ENCODE measurements around the gene ANKS1A.

Gene ANKS1A

DNA sequence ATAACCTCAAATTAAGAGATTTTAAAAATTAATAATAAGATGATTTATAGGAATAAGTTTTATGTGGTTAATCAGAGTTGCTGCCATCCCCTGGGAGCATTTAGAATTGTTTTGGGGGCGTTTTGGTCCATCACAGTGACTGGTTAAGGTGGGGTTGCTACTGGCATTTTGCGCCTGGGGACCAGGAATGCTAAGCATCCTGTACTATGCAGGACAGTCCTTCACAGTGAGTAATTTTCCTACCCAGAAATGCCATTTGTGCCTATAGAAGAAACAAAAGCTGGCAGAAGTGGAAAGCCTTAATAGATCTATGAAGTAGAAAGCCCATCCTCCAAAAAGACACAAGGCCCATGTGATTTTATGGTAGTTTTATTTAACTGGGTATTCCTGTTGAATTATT, 118.0 kb downstream of the ANKS1A start:
- Mint-ChIP-seq H3K27me3 (no peaks in the 10 kb centered on the region), H3K9me3 (no peaks in the 10 kb centered on the region), H3K4me3 (no peak overlapping the region), H3K4me1 (peaks cover 10% of the 10 kb centered on the region), H3K27ac (no peak overlapping the region)
- ATAC-seq (no peak), DNase-seq (no peak)

DNA sequence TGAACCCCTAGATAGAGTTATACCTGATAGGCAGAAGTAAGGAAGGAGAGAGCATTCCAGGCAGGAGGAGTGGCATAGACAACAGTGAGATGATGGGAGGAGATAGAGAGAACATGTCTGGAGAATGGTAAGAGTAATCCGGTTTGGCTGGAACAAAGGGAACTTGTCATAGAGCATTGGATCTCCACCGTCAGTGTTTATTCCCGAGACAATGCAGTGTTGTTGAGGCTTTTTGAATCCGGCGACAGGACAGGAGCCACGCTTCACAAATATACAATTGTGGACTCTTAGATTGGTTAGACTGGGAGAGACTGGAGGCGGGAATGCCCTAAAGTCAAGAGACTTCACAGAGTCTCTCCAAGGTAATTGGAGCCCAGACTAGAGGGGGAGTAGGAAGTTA, 119.8 kb downstream of the ANKS1A start:
- H3K27ac Mint-ChIP-seq = peak overlapping the region in 1 of 2 donors; percentile 11
- ATAC-seq (no peak), DNase-seq (no peak)
- H3K4me3 Mint-ChIP-seq = no peak overlapping the region
- no peaks in the 10 kb centered on the region for H3K27me3 Mint-ChIP-seq
- no peaks in the 10 kb centered on the region for H3K9me3 Mint-ChIP-seq
- H3K4me1 Mint-ChIP-seq = peaks cover 10% of the 10 kb centered on the region

DNA sequence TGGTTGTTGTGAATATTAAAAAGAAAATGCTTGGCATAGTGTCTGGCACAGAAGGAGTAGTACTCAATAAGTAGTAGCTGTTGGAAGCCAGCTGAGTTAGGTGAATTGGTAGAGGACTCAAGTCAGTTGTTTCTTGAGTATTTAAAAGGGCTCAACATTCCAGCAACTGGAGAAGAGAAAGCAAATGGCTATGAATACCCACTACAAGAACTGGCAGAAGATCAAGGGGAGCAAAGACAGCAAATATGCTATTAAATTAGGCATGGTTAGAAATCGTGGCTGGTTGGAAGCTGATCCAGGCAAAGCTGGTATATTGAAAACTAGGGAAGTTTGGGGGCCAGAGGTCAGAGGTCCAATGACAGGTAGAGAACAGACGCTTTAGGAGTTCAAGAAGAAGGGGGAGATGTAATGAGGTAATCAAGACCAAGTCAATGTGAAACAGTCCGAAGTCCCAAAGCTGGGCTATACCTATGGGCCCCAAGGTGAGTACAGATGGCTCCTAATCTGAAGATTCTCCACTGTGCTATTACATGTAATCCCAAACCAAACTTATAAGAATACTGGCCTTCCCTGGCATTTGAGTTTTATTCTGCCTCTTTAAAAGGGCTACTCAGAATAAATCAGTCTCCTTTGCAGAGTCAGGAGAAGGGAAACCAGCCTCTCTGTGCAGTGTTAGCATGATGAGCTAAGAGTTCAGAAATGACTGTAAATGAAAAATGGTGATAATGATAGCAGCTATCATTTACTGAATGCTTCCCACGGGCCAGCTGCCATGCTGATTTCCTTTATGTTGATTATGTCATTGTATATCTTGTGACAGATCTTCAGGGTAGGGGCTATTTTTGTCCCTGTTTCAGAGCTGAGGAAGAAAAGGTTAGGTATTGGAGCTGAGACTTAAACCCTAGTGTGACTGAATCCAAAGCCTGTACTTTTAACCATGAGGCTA, 122.3 kb downstream of the ANKS1A start:
- peak; percentile 95 for ATAC-seq
- no peaks in the 10 kb centered on the region for H3K9me3 Mint-ChIP-seq
- H3K27ac Mint-ChIP-seq = no peak overlapping the region
- peak in 1 of 2 donors; percentile 4 for DNase-seq
- H3K27me3 Mint-ChIP-seq = no peaks in the 10 kb centered on the region
- H3K4me1 Mint-ChIP-seq = peaks cover 10% of the 10 kb centered on the region
- H3K4me3 Mint-ChIP-seq = no peak overlapping the region

DNA sequence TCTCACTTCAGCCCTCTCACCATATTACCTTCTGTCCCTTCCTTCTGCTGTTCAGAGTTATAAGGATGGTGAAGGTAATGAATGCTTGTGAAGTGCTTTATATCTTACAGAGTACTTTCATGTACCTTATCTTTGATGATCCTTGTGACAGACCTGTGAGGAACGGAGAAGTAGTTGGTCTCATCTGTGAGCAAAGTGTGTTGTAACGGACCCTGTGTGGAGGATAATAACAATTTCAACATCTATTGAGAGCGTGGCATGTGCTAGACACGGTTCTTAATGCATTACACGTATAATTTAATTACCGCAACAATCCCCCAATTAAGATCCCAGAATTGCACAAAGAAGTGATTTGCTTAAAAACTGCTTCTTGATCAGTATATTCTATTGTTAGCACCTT, 124.6 kb downstream of the ANKS1A start:
- no peak overlapping the region for H3K27ac Mint-ChIP-seq
- H3K9me3 Mint-ChIP-seq = no peaks in the 10 kb centered on the region
- ATAC-seq (no peak), DNase-seq (no peak)
- H3K4me1 Mint-ChIP-seq = peaks cover 10% of the 10 kb centered on the region
- no peaks in the 10 kb centered on the region for H3K27me3 Mint-ChIP-seq
- H3K4me3 Mint-ChIP-seq = no peak overlapping the region

DNA sequence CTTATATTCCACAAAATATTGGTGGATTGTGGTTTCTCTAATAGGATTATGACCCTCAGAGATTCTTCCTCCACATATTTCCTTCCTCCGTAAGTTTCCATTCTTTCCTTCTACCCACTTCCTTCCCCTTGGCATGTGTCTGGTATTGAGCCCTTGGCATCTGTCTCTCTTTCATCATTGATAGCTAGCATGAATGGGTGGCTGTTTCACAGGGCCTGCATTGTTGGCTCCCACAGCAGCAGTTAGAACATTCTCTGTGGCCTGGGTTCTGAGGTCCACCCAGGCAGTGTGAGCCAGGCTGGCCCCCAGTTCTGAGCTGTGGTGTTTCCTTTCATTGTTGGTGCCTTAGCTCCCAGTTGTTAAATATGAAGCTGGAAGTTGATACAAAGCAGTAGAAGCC, 125.3 kb downstream of the ANKS1A start:
- DNase-seq (no peak), ATAC-seq (no peak)
- no peaks in the 10 kb centered on the region for H3K27me3 Mint-ChIP-seq
- H3K27ac Mint-ChIP-seq = no peak overlapping the region
- peaks cover 10% of the 10 kb centered on the region for H3K4me1 Mint-ChIP-seq
- H3K4me3 Mint-ChIP-seq = no peak overlapping the region
- no peaks in the 10 kb centered on the region for H3K9me3 Mint-ChIP-seq

DNA sequence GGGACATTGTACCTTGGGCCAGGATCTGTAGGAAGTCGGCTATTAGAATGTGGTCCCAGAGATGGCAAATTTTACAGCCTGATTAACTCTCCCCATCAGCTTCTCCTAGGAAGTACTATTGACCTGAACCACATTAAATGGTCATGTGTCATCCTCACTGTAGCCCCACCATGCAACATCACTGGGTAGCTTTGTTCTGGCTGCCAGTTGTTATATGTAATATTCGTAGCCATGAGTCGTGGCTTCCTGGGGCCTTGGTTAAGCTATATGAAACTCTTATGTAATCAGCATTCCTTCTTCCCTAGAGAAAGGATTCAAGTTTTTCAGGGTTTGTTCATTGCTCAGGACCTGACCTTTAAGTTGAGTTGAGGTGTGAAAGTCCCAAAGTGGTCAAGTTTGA, 125.7 kb downstream of the ANKS1A start:
- Mint-ChIP-seq H3K27ac (no peak overlapping the region), H3K4me3 (no peak overlapping the region), H3K4me1 (peaks cover 10% of the 10 kb centered on the region), H3K27me3 (no peaks in the 10 kb centered on the region), H3K9me3 (no peaks in the 10 kb centered on the region)
- ATAC-seq (no peak), DNase-seq (no peak)

DNA sequence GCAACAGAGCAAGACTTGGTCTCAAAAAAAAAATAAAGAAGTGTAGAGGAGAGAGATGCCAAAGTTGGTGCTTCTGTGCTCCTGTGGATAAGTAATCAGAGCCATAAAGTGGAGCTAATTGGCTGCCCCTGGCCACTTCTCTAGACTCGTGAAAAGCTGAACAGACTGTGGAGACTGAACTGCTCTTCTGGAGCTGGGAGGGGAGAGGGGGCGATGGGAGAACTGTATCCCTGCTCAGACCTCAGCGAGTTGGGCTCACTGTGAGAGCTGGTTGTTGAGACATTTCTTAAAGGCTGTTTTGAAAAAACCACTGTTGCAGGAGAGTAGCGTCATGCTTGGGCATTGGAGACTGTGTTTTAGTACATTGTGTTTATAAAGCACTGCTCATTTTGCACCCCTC, 126.4 kb downstream of the ANKS1A start:
- H3K27me3 Mint-ChIP-seq = no peaks in the 10 kb centered on the region
- DNase-seq (no peak), ATAC-seq (no peak)
- no peak overlapping the region for H3K4me3 Mint-ChIP-seq
- peaks cover 10% of the 10 kb centered on the region for H3K4me1 Mint-ChIP-seq
- H3K27ac Mint-ChIP-seq = peak overlapping the region in 1 of 2 donors; percentile 88
- no peaks in the 10 kb centered on the region for H3K9me3 Mint-ChIP-seq

DNA sequence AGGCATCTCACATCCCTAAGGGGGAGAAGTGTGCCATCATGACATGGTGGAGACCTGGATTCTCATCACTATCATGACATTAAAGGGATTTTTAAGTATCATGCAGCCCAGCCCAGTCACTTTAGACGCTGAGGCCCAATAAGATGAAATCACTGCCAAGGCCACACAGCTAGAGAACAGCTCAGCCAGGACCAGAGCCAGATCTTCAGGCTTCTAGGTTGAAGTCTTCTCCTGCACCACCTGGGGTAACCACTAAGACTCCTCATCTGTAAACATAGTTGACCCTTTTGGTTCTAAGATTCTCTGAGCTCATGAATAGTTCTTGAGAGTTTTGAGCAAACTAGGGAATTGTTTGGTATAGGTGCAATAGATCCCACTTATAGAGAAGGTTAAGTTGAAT, 126.9 kb downstream of the ANKS1A start:
- H3K27ac Mint-ChIP-seq = no peak overlapping the region
- peaks cover 8% of the 10 kb centered on the region for H3K4me1 Mint-ChIP-seq
- no peak for DNase-seq
- no peak for ATAC-seq
- no peaks in the 10 kb centered on the region for H3K9me3 Mint-ChIP-seq
- no peak overlapping the region for H3K4me3 Mint-ChIP-seq
- no peaks in the 10 kb centered on the region for H3K27me3 Mint-ChIP-seq

DNA sequence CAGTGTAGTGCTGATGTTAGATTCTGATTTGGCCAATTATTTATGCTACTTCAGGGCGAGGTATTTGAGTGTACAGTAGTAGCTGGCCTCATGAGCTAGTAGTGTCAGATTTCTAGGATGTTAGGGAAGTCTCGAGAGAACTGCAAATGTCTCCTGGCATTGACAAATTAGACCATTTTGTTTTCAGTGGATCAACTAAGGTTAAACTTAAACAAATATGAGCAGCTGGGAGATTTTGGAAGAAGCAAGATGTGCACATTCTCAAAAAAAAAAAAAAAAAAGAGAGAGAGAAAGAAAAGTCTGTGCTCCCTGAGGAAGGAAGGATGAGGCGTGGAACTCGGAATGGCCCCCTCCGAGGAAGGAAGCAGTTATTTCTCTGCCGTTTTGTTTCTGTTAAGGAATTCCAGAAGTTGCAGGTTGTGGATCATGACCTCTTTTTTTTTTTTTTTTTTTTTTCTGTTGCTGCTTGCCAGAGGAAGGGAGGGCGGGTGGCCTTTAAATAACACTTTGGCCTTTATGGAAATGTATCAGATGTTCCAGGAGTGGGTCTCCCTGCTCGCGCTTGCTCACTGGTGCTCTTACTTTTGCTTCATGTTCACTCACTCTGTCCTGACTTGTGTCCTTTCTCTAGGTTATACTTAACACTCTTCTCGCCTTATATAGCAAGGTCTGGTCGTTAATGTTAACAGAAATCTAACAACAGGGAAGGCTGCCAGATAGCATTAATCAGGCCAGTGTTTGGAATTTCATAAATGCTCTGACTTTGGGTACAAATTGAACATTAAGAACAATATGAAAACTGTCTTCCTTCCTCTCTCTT, 127.7 kb downstream of the ANKS1A start:
- Mint-ChIP-seq H3K27ac (no peak overlapping the region), H3K27me3 (no peaks in the 10 kb centered on the region), H3K9me3 (no peaks in the 10 kb centered on the region), H3K4me3 (no peak overlapping the region), H3K4me1 (peaks cover under 1% of the 10 kb centered on the region)
- DNase-seq (no peak), ATAC-seq (no peak)

DNA sequence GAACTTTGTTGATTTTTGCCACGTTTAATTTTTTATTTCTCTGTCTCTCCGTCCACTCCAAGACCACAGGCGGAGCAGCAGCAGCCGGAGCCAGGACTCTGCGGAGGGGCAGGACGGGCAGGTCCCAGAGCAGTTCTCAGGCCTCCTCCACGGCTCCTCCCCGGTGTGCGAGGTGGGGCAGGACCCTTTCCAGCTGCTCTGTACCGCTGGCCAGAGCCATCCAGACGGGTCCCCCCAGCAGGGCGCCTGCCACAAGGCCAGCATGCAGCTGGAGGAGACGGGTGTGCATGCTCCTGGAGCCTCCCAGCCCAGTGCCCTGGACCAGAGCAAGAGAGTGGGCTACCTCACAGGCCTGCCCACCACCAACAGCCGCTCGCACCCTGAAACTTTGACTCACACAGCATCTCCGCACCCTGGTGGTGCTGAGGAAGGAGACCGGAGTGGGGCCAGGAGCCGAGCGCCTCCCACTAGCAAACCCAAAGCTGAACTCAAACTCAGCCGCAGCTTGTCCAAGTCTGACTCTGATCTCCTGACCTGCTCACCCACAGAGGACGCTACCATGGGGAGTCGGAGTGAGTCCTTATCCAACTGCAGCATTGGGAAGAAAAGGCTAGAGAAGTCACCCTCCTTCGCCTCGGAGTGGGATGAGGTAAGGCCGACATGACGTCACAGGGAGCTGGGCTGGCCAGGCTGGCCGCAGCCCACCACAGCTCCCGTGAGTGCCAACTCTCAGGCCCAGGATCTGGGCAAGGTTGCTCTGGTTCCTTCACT, 128.5 kb downstream of the ANKS1A start:
- Mint-ChIP-seq H3K9me3 (no peaks in the 10 kb centered on the region), H3K27me3 (no peaks in the 10 kb centered on the region), H3K27ac (no peak overlapping the region), H3K4me3 (no peak overlapping the region), H3K4me1 (no peaks in the 10 kb centered on the region)
- ATAC-seq = no peak
- DNase-seq = no peak

DNA sequence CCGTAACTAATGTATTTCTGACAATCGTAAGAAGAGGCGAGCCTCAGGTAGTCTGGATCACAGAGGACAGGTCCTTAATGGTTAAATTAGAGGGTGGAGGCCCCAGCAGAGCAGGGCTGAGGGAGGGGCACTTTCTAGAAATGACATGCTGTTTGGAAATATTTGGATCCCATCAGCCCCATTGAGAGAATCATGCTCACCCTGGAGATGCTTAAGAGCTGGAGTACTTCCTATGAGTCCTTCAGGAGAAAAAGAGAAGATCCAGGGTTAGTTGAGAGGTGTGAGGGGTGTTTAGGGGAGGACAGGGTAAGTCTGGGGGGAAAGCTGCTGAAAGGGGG, 129.1 kb downstream of the ANKS1A start:
- no peaks in the 10 kb centered on the region for H3K9me3 Mint-ChIP-seq
- H3K4me1 Mint-ChIP-seq = no peaks in the 10 kb centered on the region
- no peaks in the 10 kb centered on the region for H3K27me3 Mint-ChIP-seq
- no peak overlapping the region for H3K4me3 Mint-ChIP-seq
- H3K27ac Mint-ChIP-seq = no peak overlapping the region
- DNase-seq (no peak), ATAC-seq (no peak)

DNA sequence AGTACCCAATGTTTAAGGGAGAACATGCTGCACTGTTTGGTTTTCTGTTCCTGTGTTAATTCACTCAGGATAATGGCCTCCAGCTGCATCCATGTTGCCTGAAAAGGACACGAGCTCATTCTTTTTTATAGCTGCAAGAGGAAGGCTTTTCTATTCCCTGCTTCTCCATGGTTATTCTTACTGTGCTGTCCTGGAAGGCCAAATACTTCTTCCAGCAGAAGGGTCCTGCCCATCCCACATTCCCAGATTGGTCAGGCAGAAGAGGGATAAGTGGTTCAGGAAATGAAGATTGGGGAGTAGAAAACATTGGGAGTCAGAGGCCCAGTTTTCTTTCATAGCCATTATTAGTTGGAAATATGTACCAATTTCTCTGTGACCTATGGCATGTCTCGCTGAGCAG, 129.7 kb downstream of the ANKS1A start:
- no peak overlapping the region for H3K27ac Mint-ChIP-seq
- H3K4me1 Mint-ChIP-seq = no peaks in the 10 kb centered on the region
- H3K4me3 Mint-ChIP-seq = no peak overlapping the region
- DNase-seq (no peak), ATAC-seq (no peak)
- H3K9me3 Mint-ChIP-seq = no peaks in the 10 kb centered on the region
- no peaks in the 10 kb centered on the region for H3K27me3 Mint-ChIP-seq

DNA sequence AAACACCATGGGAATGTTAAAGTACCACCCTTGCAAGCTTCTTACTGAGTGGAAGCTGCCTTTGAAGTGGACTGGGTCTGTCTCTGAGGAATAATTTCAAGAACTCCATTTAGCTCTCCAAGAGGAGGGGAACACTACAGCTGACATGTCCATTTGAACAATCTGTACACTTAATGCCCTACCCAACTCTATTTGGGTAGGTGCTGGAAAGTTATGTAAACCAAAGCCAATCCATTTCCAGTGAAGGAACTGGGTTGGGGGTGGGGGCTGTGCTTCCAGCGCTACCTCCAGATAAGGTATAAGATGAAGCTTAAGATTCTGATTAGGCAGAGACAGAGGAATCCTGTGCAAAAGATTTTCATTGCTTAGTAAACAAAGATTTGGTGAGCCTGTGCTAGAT, 130.1 kb downstream of the ANKS1A start:
- Mint-ChIP-seq H3K27me3 (no peaks in the 10 kb centered on the region), H3K4me1 (no peaks in the 10 kb centered on the region), H3K27ac (peak overlapping the region in 1 of 2 donors; percentile 65), H3K9me3 (no peaks in the 10 kb centered on the region), H3K4me3 (no peak overlapping the region)
- no peak for DNase-seq
- no peak for ATAC-seq

DNA sequence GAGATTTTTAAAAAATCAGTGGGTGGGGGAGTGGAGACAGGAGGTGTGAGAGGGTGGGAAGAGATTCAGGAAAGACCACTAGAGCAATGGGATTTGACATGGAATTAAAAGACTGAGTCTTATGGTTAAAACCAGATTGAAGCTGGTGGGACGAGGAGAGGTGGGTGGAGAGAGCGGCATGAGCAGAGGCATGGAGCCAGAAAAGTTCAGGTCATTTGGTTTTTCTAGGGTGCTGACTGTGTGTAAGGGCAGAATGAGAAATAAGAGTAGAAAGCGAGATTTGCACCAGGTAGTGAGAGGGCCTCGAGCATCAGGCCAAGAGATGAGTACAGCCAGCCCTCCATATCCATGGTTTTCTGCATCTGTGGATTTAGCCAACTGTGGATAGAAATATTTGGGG, 130.8 kb downstream of the ANKS1A start:
- Mint-ChIP-seq H3K4me3 (no peak overlapping the region), H3K4me1 (no peaks in the 10 kb centered on the region), H3K27ac (peak overlapping the region in 1 of 2 donors; percentile 65), H3K27me3 (no peaks in the 10 kb centered on the region), H3K9me3 (no peaks in the 10 kb centered on the region)
- ATAC-seq (no peak), DNase-seq (no peak)

DNA sequence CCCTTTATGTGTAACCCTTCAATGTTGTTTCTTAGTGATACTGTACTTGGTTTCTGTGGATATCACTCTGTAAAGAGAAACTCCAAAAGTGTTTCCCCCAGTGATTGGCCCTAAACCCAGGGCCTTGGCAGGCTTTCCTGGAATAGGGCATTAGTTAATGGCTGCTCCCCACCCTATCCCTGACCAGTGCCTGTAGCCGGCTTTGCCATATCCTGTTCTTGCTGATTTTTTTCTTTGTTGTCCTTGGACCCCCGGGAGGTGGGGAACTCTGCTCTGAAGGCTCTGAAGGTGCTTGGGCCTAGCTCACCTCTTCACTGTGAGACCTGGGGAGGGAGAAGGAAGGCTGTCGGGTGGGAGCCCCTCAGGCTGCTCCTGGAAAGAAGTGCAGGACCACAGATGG, 131.9 kb downstream of the ANKS1A start:
- Mint-ChIP-seq H3K4me3 (no peak overlapping the region), H3K27me3 (no peaks in the 10 kb centered on the region), H3K27ac (peak overlapping the region in 1 of 2 donors; percentile 35), H3K4me1 (no peaks in the 10 kb centered on the region), H3K9me3 (no peaks in the 10 kb centered on the region)
- DNase-seq (no peak), ATAC-seq (no peak)
